GM21515 (cell line): ENCODE results near the gene SEC31B.

ENCODE experiments used
- ATAC-seq: cut with Tn5 transposase; IDR thresholded peaks from one replicate; pipeline ENCODE4 v1.9.1; 2021; ENCODE audit not compliant: unreplicated experiment

Gene SEC31B

GRCh38 chr10:100448951-100449350, 70.7 kb downstream of the SEC31B start:
- ATAC-seq = no peak

DNA sequence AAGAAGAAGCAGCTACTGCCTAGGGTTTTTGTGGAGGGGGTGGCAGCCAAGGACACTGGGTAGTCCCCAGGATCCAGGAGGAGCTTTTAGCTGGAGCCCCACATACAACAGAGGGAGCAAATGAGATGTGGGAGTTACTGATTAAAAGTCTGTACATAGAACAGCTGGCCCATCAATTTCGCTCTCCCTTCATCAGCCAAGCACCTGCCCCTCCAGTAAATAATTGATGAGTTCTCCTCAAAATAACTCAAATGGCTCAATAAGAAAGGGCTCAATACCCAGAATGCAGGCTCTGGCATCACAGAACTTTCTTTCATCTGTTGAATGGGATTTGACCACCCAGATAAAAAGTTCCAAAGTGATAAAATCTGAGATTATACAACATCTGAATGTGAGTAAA, 72.0 kb downstream of the SEC31B start:
- ATAC-seq = no peak

GRCh38 chr10:100446130-100446761, 73.4 kb downstream of the SEC31B start:
- ATAC-seq = no peak

- ATAC-seq = no peak
Measured at GRCh38 chr10:100442548-100442947, 77.1 kb downstream of the SEC31B start.

DNA sequence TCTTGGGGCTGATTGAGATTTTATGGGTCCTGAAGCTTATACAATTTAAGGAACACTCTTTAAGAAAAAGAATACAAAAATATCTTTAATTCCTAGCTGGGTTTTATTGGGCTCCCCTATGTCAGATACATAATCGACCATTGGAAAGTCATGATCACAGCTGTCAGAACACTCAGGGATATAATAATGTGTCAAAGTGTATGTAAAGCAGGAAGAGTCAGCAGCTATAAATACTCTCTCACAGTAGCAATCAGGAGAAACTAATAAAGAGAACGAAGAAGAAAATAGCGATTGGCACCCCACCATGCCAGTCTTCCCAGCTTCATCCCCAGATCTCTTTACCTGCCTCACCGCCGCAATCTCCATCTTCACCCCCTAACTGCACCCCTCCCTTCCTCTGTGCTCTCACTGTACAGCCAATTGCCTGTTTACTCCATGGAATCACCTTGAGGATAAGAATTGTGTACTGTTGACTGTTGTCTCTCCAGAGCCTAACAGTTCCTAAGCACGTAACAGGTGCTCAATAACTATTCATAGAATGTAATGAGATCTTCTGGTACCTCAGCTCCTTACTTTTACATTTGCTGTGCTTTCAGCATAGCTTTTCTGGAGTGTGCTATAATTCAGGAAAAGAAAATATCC, 80.9 kb downstream of the SEC31B start:
- no peak for ATAC-seq
